ENCODE measurements around the gene HELZ.

DNA sequence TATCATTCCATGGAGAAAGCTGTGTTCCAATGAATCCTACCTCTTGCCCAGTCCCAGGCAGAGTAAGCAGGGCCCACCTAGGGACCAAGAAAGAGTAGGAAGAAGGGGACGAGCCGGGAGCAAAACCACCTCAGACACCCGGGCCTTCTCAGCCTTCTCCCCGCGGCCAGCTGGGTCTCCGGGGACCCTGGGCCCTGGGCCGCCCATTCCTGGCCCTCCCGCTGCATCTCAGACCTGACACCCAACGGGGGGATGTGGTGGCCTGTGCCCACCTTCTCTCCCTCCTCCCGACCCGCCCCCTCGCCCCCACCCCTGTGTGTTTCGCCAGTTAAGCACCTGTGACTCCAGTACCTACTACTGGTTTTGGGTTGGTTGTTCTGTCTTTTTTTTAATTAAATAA lies 212.0 kb downstream of the HELZ start:
- TF ChIP-seq, protein P1, sequence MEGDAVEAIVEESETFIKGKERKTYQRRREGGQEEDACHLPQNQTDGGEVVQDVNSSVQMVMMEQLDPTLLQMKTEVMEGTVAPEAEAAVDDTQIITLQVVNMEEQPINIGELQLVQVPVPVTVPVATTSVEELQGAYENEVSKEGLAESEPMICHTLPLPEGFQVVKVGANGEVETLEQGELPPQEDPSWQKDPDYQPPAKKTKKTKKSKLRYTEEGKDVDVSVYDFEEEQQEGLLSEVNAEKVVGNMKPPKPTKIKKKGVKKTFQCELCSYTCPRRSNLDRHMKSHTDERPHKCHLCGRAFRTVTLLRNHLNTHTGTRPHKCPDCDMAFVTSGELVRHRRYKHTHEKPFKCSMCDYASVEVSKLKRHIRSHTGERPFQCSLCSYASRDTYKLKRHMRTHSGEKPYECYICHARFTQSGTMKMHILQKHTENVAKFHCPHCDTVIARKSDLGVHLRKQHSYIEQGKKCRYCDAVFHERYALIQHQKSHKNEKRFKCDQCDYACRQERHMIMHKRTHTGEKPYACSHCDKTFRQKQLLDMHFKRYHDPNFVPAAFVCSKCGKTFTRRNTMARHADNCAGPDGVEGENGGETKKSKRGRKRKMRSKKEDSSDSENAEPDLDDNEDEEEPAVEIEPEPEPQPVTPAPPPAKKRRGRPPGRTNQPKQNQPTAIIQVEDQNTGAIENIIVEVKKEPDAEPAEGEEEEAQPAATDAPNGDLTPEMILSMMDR (IDR thresholded peaks at IDR 0.05; ENCODE audit: poor library complexity), result no peak
- TF ChIP-seq EZH2 (IDR thresholded peaks at IDR 0.05; ENCODE audit: borderline replicate concordance), result no peak
